HG02973 (cell line): ENCODE results near the gene GLB1L2.

ENCODE experiments used
- ATAC-seq: cut with Tn5 transposase; IDR thresholded peaks from one replicate; pipeline ENCODE4 v1.9.1; 2021; ENCODE audit warnings: moderate library complexity; ENCODE audit not compliant: unreplicated experiment

The GLB1L2 gene

DNA sequence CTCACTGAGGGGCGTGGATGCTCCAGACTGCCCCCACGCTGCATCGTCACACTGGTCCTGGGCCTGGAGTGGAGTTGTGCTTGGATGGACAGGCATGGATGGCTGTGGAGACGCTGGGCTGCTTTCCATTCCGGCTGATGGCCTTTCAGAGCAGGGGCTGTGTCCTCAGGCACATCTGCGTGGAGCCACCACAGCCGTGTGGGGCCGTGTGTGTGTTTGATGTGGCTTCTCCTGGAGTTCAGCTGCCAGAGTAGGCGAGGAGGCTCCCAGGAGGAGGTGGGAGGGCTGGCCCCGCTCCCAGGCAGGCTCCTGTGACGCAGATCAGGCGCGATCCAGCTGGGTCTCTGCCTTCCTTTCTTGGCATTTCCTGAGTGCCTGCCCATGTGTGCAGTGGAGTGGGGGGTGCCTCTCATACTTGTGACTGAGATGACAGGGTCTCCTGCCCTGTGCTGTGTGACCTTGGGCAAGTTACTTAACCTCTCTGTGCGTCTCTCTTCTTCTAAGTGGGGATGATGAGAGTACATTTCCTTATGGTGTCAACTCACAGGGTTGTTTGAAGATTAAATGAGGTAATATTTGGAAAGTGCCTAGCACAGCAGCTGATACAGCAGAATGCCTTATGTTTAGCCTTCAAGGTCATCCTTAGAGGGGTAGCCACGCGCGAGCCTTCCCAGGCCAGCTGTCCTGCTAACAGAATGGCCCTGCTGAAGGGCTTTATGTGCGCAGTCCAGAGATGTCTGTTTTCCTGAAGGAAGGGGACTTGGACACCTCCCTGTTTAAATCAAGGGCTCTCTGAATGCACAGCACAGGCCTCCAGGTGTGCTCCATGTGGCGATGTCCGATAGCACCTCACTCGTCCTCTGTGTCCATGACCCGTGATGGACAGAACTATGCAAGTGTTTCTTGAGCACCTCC is 33.5 kb downstream of the GLB1L2 start:
- ATAC-seq, result no peak

DNA sequence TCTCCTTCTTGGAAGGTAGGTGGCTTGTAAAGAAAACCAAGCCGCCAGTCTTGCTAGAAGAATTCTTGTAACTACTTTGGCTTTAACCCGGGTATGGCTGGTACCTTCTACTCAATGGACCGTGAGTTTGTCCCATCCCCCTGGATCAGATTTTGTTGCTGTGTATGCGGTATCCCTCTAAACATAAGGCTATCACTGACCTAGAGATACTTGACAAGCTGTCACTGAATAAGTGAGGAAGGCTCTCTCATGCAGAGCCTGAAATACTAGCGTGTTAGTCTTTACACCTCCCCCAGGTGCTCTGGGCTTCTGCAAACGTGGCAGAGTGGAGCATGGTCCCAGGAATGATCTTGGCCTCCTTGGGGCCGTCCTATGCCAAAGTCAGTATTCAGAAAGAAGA is 34.5 kb downstream of the GLB1L2 start:
- no peak for ATAC-seq

DNA sequence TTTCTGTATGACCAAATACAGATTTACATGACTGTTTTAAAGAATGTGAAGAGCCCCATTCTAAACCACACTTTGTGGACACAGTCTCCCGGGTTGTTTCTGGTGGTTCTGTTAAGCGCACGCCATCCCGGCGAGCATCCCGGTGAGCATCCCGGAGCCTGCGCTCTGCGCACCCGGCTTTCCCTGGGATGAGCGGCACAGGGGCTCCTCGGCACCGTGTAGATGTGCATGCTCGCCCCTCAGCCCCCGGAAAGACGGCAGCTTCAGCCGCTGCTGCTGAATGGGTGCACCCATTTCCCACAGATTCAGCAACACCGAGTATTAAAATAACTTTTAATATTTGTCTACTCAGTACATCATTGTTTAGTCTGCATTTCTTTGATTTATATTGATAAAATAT is 36.0 kb downstream of the GLB1L2 start:
- ATAC-seq, result no peak

DNA sequence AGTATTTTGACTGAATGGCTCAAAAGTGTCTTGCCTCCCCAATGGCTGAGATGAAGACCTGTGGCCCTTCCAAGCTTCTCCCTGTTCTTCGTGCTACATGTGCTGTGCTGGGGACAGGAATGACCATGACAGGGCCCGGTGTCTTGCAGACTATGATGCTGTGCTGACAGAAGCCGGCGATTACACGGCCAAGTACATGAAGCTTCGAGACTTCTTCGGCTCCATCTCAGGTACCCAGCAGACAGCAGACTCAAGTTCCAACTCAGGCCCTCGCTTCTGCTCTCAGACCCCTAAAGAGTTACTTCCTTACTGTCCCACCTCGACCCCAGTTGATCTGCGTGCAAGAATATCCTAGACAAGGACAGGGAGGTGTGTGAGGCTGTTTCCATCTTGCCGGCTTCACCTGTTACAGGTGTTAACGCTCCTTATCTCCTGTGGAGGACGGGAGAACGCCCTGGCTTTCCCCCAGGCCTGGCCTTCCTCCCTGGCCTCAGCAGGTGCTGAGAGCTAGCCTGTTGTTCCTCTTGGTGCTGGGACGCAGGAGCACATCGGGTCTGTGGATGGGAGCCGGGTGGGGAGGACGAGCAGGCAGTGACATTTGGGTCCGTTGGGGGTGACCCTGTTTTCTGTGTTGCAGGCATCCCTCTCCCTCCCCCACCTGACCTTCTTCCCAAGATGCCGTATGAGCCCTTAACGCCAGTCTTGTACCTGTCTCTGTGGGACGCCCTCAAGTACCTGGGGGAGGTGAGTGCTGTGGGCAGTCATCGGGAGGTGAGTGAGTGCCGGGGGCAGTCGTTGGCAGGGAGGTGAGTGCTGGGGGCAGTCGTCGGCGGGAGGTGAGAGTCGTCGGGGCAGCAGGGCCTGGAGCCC is 38.1 kb downstream of the GLB1L2 start:
- ATAC-seq, result no peak

DNA sequence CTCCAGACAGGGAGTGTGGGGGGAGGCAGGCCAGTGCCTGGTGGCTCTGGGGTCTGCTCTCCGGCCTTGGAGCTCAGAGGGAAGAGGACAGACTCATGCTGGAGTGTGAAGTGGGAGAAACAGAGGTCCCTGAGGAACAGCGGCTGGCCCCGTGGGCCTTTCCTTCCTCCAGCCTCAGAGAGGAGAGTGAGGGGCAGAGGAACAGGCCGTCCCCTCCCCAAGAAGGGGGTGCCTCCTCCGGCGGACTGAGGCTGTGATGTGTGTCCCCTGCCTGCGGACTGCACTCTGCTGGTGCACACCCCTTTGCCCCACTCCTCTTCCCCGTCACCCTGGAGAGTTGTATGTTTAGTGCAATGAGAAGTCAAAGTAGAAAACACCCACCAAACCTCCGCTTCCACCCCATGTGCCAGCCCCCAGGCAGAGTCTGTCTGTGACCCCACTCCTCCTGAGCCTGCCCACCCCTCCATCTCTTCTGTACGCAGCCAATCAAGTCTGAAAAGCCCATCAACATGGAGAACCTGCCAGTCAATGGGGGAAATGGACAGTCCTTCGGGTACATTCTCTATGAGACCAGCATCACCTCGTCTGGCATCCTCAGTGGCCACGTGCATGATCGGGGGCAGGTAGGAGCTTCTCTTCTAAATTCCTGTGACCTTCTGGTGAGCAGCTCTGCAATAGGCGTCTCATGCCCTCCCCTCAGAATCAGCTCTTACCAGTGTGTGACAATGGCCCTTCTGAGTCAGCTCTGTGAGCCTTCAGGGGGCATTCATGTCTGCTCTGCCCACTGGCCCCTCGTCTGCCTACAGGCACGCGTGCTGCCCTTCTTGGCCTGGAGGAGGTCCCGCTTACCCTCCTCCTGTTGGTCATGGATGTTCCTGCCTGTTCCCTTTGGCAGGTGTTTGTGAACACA is 39.0 kb downstream of the GLB1L2 start:
- no peak for ATAC-seq

DNA sequence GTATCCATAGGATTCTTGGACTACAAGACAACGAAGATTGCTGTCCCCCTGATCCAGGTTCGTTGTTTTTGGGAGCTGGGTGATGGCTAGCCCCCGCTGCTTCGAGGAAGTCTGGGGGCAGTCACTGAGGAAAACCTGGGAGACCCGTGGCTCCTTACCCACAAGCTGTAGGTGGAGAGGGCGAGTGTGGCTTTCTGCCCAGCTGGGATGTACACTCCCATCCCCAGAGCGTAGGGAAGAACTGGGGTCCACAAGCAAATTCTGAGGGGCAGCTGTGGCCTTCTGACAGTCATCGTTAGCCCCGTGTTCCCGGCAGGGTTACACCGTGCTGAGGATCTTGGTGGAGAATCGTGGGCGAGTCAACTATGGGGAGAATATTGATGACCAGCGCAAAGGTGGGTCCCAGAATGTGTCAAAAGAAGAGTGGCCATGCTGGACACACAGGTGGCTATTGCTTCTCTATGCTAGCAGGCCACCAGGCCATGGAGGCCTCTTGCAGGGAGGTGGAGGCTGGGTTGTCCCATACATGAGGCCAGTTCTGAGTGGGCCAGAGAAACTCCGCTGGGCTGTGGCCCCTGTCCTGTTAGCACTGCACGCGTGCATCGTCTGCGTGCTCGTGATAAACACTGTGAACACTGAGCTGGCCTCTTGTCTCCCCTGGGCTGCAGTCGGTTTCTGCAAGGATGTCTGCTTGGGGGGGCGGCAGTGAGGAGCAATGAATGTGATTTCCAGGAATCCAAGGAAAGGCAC is 39.8 kb downstream of the GLB1L2 start:
- ATAC-seq, result no peak

DNA sequence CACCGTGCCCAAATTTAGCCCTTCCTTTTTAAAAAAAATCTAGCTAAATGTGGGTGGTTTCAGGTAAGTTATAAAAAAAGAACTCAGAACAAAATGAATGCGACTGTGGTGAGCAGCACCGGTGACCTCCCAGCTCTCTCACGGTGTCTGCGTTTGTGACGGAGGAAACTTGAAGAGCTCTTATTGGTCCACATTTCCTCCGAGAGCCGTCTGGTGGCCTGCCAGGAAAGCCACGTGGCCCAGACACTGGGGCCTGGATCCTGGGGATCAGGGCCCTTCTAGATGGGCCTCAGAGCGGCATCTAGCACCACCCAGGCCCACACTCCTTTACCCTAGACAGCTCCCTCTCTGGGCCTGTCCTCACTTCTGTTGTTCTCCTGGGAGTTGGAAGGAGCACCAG is 40.7 kb downstream of the GLB1L2 start:
- no peak for ATAC-seq

DNA sequence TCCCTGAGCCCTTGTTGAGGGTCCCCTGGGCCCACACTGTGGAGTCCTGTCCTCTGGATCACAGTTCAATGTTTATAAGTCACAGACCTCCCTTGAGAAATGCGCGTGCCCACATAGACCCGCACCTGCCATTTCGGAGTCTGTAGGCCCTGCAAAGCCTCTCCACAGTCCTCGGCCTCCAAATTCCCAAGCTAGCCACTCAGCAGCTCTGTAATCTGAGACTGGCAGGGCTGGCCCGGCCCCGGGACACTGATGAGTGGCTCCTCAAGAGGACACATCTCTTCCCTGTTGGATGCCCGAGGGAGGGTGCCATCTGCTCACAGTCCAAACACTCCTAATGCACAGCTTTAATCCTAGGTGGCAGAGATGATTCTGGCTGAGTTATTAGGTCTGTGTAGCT is 41.2 kb downstream of the GLB1L2 start:
- ATAC-seq, result no peak

DNA sequence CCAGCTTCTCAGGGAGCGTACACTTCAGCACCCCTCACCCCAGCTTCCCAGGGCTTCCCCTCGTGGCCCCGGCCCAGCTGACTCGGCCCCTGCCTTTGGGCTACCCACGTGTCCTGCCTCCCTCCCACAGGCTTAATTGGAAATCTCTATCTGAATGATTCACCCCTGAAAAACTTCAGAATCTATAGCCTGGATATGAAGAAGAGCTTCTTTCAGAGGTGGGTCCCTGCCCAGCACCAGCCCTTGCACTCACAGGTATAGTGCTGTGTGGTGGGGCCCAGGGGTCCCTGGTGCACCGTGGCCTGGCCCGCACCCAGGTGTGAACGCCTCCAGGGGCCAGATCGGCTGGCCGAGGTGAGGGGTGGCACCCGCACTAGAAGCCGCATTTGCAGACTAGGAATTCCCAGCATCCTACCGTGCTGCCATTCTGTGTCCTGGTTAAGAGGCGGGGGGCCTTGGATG is 41.8 kb downstream of the GLB1L2 start:
- ATAC-seq, result no peak

DNA sequence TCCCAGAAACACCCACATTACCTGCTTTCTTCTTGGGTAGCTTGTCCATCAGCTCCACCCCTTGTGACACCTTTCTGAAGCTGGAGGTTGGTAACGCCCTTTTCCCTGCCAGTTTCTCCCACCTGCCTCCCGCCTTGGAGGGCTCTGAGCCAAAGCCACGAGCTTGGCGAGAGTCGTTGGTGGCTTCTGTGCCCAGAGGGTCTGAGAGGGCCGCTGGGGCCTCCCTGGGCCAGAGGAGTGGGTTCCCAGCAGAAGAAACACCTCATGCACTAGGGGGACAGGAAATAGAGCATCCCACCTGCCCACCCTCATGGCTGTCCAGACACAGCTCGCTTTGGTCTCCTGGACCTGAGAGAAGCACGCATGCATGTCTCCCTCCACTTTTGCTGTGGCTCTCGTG is 42.4 kb downstream of the GLB1L2 start:
- ATAC-seq, result no peak

DNA sequence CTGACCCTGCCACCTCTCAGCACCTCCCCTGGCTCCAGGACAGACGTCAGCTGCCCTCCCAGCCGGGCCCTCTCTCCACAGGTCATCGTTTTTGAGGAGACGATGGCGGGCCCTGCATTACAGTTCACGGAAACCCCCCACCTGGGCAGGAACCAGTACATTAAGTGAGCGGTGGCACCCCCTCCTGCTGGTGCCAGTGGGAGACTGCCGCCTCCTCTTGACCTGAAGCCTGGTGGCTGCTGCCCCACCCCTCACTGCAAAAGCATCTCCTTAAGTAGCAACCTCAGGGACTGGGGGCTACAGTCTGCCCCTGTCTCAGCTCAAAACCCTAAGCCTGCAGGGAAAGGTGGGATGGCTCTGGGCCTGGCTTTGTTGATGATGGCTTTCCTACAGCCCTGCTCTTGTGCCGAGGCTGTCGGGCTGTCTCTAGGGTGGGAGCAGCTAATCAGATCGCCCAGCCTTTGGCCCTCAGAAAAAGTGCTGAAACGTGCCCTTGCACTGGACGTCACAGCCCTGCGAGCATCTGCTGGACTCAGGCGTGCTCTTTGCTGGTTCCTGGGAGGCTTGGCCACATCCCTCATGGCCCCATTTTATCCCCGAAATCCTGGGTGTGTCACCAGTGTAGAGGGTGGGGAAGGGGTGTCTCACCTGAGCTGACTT is 43.2 kb downstream of the GLB1L2 start:
- ATAC-seq, result no peak

DNA sequence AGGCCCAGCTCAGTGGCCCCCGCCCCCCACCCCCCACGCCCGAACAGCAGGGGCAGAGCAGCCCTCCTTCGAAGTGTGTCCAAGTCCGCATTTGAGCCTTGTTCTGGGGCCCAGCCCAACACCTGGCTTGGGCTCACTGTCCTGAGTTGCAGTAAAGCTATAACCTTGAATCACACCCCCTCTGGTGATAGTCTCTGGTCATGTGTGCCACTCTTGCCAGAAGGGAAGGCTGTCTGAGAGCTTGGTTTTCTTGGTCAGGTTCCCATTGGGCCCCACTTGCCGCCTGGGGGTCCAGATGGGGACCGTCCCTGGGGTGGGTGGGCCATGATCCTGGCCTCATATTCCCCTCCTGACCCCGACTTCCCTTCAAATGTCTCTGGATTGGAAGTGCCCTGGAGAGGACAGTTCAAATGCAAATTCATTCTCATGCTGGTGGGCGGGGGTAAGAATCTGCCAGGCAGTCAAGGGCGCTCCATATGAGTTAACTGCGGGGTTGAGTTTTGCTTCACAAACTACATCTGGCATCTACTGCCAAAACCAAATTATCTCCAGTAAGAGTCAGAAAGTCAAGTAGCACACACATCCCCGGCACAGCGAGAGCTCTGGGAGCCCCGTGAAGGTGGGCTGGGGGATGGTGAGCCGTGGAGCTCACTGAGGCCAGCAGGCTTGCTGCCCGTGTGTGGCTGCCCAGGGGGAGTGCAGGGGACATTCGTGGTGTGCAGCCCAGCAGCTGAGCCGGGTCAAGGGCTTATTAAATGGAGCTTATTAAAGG is 44.5 kb downstream of the GLB1L2 start:
- ATAC-seq, result no peak

DNA sequence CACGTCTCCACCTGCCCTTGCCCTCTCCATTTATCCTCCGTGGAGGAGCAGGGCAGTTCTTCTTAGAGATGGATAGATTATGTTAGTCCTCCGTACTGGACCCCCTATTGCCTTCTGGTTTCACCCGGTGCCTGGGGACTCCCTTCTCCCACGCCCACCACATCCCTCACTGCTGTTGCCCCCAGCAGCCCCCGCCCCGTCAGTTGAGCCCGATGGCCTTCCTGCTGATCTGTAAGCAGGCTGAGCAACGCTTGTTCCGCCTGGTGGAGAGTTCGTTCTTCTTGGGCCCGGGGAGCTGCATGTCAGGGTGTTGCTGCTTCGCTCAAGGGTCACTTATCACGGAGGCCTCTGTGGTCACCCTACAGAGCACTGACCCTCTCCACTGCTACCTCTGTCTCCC is 46.1 kb downstream of the GLB1L2 start:
- ATAC-seq, result no peak

DNA sequence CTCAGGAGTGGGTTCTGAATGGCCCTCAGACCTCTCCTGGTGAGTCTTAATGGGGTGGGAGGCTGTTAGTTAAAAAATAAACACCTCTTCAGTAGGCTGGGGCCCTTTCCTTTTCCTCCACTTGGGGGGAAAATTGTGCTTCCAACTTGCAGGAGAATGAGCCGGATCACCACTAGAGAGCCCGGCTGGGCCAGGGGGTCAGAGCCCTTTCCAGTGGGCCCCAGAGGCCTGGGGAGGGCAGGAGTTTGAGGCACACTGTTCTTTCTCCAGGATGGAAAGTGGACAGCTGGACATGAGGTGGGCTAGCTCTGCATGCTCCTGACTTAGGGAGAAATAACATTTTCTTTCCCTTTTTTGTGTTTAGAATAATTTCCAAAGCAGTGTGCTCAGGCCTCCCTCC is 47.5 kb downstream of the GLB1L2 start:
- no peak for ATAC-seq

DNA sequence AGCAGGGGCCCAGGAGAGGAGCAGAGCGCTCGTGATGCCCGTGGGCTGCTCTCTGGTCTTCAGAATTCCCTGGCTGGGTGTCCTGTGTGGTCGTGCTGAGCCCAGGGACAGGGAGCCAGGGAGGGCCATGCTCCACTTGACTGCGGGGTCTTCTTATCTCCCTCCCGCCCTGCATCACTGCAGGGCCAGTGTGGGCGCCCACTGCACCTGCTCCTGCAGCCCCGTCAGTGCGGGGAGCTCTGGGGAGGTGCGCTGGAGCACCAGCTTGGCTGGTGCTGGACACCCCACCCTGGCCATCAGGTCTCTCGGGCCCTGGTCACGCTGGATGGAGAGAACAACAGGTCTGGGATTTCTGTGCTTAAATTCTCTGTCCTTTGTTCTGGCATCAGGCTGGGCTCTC is 48.4 kb downstream of the GLB1L2 start:
- ATAC-seq, result no peak

DNA sequence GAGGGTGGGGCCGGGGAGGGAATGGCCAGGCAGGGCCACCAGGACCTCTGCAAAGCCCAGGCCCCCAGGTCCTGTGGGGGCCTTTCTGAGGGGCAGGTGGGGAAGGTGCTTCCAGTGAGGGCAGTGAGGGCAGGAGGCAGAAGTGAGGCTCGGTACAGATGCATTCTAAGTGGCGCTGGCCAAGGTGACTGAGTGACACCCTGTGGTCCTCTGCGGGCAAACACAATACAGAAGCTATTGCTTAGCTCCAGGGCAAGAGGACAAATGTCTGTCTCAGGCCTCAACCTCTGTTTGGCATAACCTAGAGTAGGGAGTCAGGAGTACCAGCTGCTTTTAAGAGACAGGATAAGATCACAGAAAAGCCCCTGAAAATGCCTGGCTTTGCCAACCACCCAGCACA is 49.0 kb downstream of the GLB1L2 start:
- no peak for ATAC-seq

DNA sequence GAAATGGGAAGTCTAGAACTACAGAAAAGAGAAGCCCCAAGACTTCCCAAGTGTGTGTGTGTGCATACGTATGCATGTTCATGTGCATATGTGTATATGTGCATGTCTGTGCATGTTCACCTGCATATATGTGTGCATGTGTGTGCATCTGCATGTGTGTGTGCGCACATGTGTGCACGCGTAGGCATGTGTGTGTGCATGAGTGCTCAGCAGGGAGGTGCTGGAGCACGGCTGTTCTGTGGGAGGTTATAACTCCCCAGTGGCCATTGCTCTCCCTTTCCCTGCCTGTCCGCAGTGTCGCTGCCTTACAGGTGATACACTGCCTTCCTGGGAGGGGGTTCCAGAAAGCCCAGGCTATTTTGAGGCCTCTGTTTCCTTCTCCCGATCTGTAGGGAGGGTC is 50.5 kb downstream of the GLB1L2 start:
- ATAC-seq, result no peak

DNA sequence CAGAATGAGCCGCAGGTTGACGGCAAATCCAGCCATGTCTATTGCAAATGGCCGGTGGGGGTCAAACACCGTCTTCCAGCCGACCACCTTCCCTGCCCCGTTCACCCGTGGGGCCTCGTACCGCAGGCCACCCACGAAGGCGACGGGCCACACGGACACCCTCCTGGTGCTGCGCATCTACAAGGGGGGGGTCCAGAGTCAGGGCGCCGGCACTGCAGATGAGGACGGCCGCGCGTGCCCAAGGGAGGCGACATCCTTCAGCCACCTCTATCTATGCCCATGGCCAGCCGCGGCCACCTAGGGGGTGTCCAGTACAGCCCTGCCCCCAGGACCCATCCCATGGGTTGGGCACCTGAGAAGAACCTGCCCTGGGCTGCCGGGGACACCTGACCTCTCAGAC is 51.0 kb downstream of the GLB1L2 start:
- ATAC-seq, result no peak
